ENCODE measurements around the gene GHR.

DNA sequence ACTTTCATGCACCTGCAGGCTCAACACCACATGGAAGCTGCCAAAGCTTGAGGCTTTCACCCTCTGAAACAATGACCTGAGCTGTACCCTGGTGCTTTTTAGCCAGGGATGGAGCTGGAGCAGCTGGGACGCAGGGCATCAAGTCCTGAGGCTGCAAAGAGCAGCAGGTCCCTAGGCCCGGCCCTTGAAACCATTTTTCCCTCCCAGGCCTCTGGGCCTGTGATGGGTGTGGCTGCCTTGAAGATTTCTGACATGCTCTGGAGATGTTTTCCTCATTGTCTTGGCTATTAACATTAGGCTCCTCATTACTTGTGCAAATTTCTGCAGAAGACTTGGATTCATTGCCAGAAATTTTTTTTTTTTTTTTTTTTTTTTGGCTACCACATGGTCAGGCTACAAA lies 30.3 kb upstream of the GHR start:
- TF ChIP-seq, protein P1, sequence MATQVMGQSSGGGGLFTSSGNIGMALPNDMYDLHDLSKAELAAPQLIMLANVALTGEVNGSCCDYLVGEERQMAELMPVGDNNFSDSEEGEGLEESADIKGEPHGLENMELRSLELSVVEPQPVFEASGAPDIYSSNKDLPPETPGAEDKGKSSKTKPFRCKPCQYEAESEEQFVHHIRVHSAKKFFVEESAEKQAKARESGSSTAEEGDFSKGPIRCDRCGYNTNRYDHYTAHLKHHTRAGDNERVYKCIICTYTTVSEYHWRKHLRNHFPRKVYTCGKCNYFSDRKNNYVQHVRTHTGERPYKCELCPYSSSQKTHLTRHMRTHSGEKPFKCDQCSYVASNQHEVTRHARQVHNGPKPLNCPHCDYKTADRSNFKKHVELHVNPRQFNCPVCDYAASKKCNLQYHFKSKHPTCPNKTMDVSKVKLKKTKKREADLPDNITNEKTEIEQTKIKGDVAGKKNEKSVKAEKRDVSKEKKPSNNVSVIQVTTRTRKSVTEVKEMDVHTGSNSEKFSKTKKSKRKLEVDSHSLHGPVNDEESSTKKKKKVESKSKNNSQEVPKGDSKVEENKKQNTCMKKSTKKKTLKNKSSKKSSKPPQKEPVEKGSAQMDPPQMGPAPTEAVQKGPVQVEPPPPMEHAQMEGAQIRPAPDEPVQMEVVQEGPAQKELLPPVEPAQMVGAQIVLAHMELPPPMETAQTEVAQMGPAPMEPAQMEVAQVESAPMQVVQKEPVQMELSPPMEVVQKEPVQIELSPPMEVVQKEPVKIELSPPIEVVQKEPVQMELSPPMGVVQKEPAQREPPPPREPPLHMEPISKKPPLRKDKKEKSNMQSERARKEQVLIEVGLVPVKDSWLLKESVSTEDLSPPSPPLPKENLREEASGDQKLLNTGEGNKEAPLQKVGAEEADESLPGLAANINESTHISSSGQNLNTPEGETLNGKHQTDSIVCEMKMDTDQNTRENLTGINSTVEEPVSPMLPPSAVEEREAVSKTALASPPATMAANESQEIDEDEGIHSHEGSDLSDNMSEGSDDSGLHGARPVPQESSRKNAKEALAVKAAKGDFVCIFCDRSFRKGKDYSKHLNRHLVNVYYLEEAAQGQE (IDR thresholded peaks at IDR 0.05; ENCODE audit: borderline replicate concordance): no peak
- TF ChIP-seq CTCF (IDR thresholded peaks at IDR 0.05; ENCODE audit: poor library complexity, severe bottlenecking): no peak

All from neural cell (in vitro differentiated cells).